HL-60 (cell line): ENCODE measurements around the gene SP7.
A peak's percentile ranks its signal among the peaks of the same experiment; 100 is the strongest.

ENCODE experiments used
- DNase-seq, 2 experiments: peaks; one replicate each; pipeline ENCODE4 v3.0.0-alpha.2; 2010 to 2020; ENCODE audit warnings: low read depth in 1 of 2, low spot score in 1 of 2
- H3K27ac ChIP-seq: fragments of 250-450 bp; sonication (Bioruptor Pico); replicated peaks from 2 replicates; pipeline ENCODE4 v1.5.1; 2020; ENCODE audit warnings: mild to moderate bottlenecking, moderate library complexity
- H3K27me3 ChIP-seq: fragments of 250-450 bp; sonication (Bioruptor Pico); 2 replicates; pipeline ENCODE4 v1.5.1; 2021; ENCODE audit warnings: mild to moderate bottlenecking, moderate library complexity; ENCODE audit not compliant: insufficient read depth, poor library complexity, severe bottlenecking
- H3K4me3 ChIP-seq: replicated peaks from 2 replicates; pipeline ENCODE4 v1.5.1; 2011; ENCODE audit warnings: mild to moderate bottlenecking, control low read depth, low read length; ENCODE audit not compliant: insufficient read depth
- GABPA ChIP-seq: IDR thresholded peaks from 2 replicates; pipeline ENCODE4 v1.6.1; 2012; ENCODE audit warnings: low read depth
- POLR2AphosphoS5 ChIP-seq: IDR thresholded peaks from 2 replicates; pipeline ENCODE4 v1.6.1; 2012; ENCODE audit warnings: low read depth
- SPI1 ChIP-seq: IDR thresholded peaks from 2 replicates; pipeline ENCODE4 v1.6.1; 2012; ENCODE audit warnings: low read depth, mild to moderate bottlenecking, borderline replicate concordance
- TF ChIP-seq, protein P1 (sequence below): IDR thresholded peaks from 2 replicates; pipeline ENCODE4 v1.6.1; 2012; ENCODE audit warnings: low read depth; ENCODE audit not compliant: insufficient replicate concordance
- TF ChIP-seq, protein P2 (sequence below): IDR thresholded peaks from one replicate; pipeline ENCODE4 v1.5.1; 2011; ENCODE audit warnings: low read length, control low read depth, inconsistent platforms; ENCODE audit not compliant: insufficient read depth

The SP7 gene

GRCh38 chr12:53327435-53328042 lies 8.6 kb downstream of the SP7 start:
- Histone ChIP-seq H3K27ac (no peak overlapping the region), H3K27me3 (peaks cover 8% of the 10 kb centered on the region), H3K4me3 (no peak overlapping the region)
- TF ChIP-seq GABPA = no peak
- no peak for TF ChIP-seq POLR2AphosphoS5
- TF ChIP-seq, protein P1, sequence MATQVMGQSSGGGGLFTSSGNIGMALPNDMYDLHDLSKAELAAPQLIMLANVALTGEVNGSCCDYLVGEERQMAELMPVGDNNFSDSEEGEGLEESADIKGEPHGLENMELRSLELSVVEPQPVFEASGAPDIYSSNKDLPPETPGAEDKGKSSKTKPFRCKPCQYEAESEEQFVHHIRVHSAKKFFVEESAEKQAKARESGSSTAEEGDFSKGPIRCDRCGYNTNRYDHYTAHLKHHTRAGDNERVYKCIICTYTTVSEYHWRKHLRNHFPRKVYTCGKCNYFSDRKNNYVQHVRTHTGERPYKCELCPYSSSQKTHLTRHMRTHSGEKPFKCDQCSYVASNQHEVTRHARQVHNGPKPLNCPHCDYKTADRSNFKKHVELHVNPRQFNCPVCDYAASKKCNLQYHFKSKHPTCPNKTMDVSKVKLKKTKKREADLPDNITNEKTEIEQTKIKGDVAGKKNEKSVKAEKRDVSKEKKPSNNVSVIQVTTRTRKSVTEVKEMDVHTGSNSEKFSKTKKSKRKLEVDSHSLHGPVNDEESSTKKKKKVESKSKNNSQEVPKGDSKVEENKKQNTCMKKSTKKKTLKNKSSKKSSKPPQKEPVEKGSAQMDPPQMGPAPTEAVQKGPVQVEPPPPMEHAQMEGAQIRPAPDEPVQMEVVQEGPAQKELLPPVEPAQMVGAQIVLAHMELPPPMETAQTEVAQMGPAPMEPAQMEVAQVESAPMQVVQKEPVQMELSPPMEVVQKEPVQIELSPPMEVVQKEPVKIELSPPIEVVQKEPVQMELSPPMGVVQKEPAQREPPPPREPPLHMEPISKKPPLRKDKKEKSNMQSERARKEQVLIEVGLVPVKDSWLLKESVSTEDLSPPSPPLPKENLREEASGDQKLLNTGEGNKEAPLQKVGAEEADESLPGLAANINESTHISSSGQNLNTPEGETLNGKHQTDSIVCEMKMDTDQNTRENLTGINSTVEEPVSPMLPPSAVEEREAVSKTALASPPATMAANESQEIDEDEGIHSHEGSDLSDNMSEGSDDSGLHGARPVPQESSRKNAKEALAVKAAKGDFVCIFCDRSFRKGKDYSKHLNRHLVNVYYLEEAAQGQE = no peak
- TF ChIP-seq SPI1 = no peak
- TF ChIP-seq, protein P2, sequence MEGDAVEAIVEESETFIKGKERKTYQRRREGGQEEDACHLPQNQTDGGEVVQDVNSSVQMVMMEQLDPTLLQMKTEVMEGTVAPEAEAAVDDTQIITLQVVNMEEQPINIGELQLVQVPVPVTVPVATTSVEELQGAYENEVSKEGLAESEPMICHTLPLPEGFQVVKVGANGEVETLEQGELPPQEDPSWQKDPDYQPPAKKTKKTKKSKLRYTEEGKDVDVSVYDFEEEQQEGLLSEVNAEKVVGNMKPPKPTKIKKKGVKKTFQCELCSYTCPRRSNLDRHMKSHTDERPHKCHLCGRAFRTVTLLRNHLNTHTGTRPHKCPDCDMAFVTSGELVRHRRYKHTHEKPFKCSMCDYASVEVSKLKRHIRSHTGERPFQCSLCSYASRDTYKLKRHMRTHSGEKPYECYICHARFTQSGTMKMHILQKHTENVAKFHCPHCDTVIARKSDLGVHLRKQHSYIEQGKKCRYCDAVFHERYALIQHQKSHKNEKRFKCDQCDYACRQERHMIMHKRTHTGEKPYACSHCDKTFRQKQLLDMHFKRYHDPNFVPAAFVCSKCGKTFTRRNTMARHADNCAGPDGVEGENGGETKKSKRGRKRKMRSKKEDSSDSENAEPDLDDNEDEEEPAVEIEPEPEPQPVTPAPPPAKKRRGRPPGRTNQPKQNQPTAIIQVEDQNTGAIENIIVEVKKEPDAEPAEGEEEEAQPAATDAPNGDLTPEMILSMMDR = no peak
- DNase-seq = no peak

- Histone ChIP-seq H3K4me3 (no peak overlapping the region), H3K27me3 (peaks cover 8% of the 10 kb centered on the region), H3K27ac (no peak overlapping the region)
- TF ChIP-seq POLR2AphosphoS5 (no peak), SPI1 (no peak), GABPA (no peak)
- TF ChIP-seq, protein P2 = no peak
- TF ChIP-seq, protein P1 = no peak
- no peak for DNase-seq
These were observed 9.5 kb downstream of the SP7 start for GRCh38 chr12:53326460-53327185.

- peak overlapping the region; percentile 86 for H3K27ac ChIP-seq
These were observed 10.6 kb downstream of the SP7 start for GRCh38 chr12:53325511-53326061.

More at GRCh38 chr12:53325511-53326061, 10.6 kb downstream of the SP7 start:
- TF ChIP-seq GABPA (no peak), SPI1 (no peak), POLR2AphosphoS5 (no peak)
- TF ChIP-seq, protein P2 = no peak
- TF ChIP-seq, protein P1 = no peak
- H3K27me3 ChIP-seq = peaks cover 8% of the 10 kb centered on the region
- peak overlapping the region; percentile 48 for H3K4me3 ChIP-seq
- DNase-seq = no peak
